Tibial nerve (tissue), 4 donors: ENCODE data around the gene ANXA2.

Experiments
- EP300 ChIP-seq, 2 donors: sonication (generic); formaldehyde crosslinking; IDR thresholded peaks; one replicate each; pipeline ENCODE4 v1.6.1; 2017; ENCODE audit warnings: antibody characterized with exemption in 2 of 2, mild to moderate bottlenecking in 1 of 2
- POLR2A ChIP-seq, 2 donors: fragments of 450-650 bp; IDR thresholded peaks; one replicate each; pipeline ENCODE4 v1.6.1; 2017; ENCODE audit warnings: antibody characterized with exemption in 2 of 2, mild to moderate bottlenecking in 2 of 2, moderate library complexity in 2 of 2
- TF ChIP-seq, protein P1 (sequence below), 5 experiments: fragments of 200-600 bp in 3 of 5; fragments of 450-650 bp in 2 of 5; sonication (generic) in 3 of 5; IDR thresholded peaks; one replicate each; pipeline ENCODE4 v1.5.1; 2016 to 2019; ENCODE audit warnings: antibody characterized with exemption in 5 of 5, mild to moderate bottlenecking in 3 of 5, moderate library complexity in 2 of 5

GRCh38 chr15:60392601-60392985 is 5.2 kb downstream of the ANXA2 start:
- TF ChIP-seq, protein P1, sequence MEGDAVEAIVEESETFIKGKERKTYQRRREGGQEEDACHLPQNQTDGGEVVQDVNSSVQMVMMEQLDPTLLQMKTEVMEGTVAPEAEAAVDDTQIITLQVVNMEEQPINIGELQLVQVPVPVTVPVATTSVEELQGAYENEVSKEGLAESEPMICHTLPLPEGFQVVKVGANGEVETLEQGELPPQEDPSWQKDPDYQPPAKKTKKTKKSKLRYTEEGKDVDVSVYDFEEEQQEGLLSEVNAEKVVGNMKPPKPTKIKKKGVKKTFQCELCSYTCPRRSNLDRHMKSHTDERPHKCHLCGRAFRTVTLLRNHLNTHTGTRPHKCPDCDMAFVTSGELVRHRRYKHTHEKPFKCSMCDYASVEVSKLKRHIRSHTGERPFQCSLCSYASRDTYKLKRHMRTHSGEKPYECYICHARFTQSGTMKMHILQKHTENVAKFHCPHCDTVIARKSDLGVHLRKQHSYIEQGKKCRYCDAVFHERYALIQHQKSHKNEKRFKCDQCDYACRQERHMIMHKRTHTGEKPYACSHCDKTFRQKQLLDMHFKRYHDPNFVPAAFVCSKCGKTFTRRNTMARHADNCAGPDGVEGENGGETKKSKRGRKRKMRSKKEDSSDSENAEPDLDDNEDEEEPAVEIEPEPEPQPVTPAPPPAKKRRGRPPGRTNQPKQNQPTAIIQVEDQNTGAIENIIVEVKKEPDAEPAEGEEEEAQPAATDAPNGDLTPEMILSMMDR (IDR thresholded peaks at IDR 0.05), result no peak
- TF ChIP-seq EP300 (IDR thresholded peaks at IDR 0.05), result no peak
- TF ChIP-seq POLR2A (IDR thresholded peaks at IDR 0.05), result no peak
